Right lobe of liver (tissue), 6 donors: ENCODE results near the gene EARS2. TPM values are rescaled to one million over a fixed set of nuclear protein-coding genes. Genes with fewer than 3 reads are reported as not detected.
A peak's percentile ranks its signal among the peaks of the same experiment; 100 is the strongest.

ENCODE experiments used
- ATAC-seq, 4 donors: fragments of 200-7000 bp; cut with Tn5 transposase; one replicate each; pipeline ENCODE4 v1.9.1; 2020; ENCODE audit warnings: mild to moderate bottlenecking in 4 of 4, moderate library complexity in 4 of 4
- DNase-seq, 3 donors: peaks; one replicate each; pipeline ENCODE4 v3.0.0-alpha.2; 2020
- H3K27ac ChIP-seq, 3 donors: fragments of 200-600 bp; one replicate each; pipeline ENCODE4 v1.8.0; 2022
- H3K27me3 ChIP-seq, 2 donors: fragments of 200-600 bp; one replicate each; pipeline ENCODE4 v1.8.0; 2022
- H3K36me3 ChIP-seq, 4 donors: fragments of 200-600 bp; sonication (generic) in 1 of 4; one replicate each; pipeline versions ENCODE4 v1.5.1 to v1.8.0; 2017 to 2022; ENCODE audit warnings: control low read depth in 1 of 4
- H3K4me1 ChIP-seq, 4 donors: fragments of 200-600 bp; sonication (generic) in 1 of 4; one replicate each; pipeline versions ENCODE4 v1.5.1 to v1.8.0; 2017 to 2022; ENCODE audit warnings: control low read depth in 1 of 4
- H3K4me3 ChIP-seq, 3 donors: fragments of 200-600 bp; one replicate each; pipeline ENCODE4 v1.8.0; 2022
- H3K9me3 ChIP-seq, 4 donors: fragments of 200-600 bp; sonication (generic) in 1 of 4; one replicate each; pipeline versions ENCODE4 v1.5.1 to v1.8.0; 2017 to 2022; ENCODE audit warnings: control low read depth in 1 of 4
- POLR2A ChIP-seq: fragments of 450-650 bp; IDR thresholded peaks from one replicate; pipeline ENCODE4 v1.6.1; 2017; ENCODE audit warnings: antibody characterized with exemption, mild to moderate bottlenecking
- WGBS: methylation state at CpG from one replicate; pipeline ENCODE4 v1.1.6; 2018; ENCODE audit warnings: low coverage, low lambda C conversion rate; ENCODE audit not compliant: insufficient coverage; ENCODE audit errors: missing lambda C conversion rate; 5-methylcytosine and 5-hydroxymethylcytosine counted together
- intact Hi-C, 2 donors: fragments of 100-400 bp; cut with DNase I; formaldehyde crosslinking; loops; one replicate each; pipeline versions ENCODE4 v1.11.2 to v1.14.1; 2022
- total RNA-seq, 6 experiments: library from RNA; depleted of rRNA in 2 of 6; stranded (reverse); fragments of >200 nt in 2 of 6; fragmentation: NEBNext Ultra II Directional in 3 of 6; extraction: Animal tissue kit (Norgen Biotek cat#: 25700) in 3 of 6; gene quantifications; one replicate each; pipeline versions ENCODE4 v1.1.0 to v1.2.4, GENCODE V29; 2016 to 2023
- TF ChIP-seq, protein P1 (sequence below), 4 donors: fragments of 200-600 bp in 3 of 4; fragments of 450-650 bp in 1 of 4; IDR thresholded peaks; one replicate each; pipeline versions ENCODE4 v1.5.1 to v1.8.0; 2016 to 2022; ENCODE audit warnings: antibody characterized with exemption in 4 of 4, mild to moderate bottlenecking in 2 of 4
- donor health status: DM: no; HTN: yes; CAD: no.
- donor health status: DM: no; HTN: no; CAD: no.
- donor health status: DM: no; HTN: no; CAD: no.
- donor health status: DM: no; HTN: yes; CAD: no.
- donor health status: DM: no; HTN: yes; CAD: no.

EARS2 gene
- total RNA-seq, 6 experiments from 2014 or later = 14.9 to 47.7 (median 15.9) TPM

DNA sequence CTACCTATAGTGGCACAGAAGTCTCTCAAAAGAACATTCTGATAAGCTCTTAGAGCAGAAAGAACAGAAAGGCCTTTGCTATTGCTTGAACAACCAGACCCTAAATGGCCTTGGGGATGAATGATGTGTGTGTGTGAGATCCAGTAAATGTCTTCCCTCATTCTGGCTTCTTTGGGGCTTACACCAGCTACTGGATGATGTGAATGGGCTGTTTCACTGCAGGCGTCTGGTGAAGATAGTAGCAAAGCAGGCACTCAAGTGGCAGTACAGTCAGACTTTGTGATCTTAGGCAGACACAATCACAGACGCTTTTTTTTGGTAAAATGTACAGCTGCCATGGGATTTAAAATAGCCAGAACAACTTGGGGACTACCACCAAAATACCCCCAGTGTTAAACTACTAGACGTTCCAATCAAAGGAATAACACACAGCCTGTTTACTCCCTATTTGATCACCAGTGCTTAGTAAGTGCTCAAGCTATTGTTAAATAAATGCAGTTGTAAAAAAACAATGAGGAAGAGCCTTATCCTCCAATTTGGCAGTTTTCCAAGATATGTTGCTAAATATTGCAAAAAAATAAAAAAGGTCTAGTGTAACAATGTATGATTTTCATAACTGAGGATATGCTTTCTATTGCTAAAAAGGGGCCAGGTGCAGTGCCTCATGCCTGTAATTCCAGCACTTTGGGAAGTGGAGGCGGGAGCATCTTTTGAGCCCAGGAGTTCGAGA lies 21.1 kb upstream of the EARS2 start:
- H3K9me3 ChIP-seq = no peaks in the 10 kb centered on the region
- no peaks in the 10 kb centered on the region for H3K27me3 ChIP-seq
- no peak overlapping the region for H3K27ac ChIP-seq
- no peak for TF ChIP-seq POLR2A
- TF ChIP-seq, protein P1, sequence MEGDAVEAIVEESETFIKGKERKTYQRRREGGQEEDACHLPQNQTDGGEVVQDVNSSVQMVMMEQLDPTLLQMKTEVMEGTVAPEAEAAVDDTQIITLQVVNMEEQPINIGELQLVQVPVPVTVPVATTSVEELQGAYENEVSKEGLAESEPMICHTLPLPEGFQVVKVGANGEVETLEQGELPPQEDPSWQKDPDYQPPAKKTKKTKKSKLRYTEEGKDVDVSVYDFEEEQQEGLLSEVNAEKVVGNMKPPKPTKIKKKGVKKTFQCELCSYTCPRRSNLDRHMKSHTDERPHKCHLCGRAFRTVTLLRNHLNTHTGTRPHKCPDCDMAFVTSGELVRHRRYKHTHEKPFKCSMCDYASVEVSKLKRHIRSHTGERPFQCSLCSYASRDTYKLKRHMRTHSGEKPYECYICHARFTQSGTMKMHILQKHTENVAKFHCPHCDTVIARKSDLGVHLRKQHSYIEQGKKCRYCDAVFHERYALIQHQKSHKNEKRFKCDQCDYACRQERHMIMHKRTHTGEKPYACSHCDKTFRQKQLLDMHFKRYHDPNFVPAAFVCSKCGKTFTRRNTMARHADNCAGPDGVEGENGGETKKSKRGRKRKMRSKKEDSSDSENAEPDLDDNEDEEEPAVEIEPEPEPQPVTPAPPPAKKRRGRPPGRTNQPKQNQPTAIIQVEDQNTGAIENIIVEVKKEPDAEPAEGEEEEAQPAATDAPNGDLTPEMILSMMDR (IDR thresholded peaks at IDR 0.05) = no peak
- peaks cover 0 to 32% (median 9%) of the 10 kb centered on the region in 4 donors for H3K36me3 ChIP-seq
- H3K4me3 ChIP-seq = no peak overlapping the region
- DNase-seq (no peak), ATAC-seq (peak in 1 of 4 donors; percentile 47)
- H3K4me1 ChIP-seq = no peaks in the 10 kb centered on the region
- WGBS = 73% methylated on average over 5 of the region's 5 CpGs
- intact Hi-C loops = no loop called here

GRCh38 chr16:23577493-23577892 lies 20.3 kb upstream of the EARS2 start:
- ATAC-seq (peak in 1 of 4 donors; percentile 9), DNase-seq (no peak)
- TF ChIP-seq, protein P1 (IDR thresholded peaks at IDR 0.05) = no peak
- TF ChIP-seq POLR2A = no peak
- 83% methylated on average over 1 of the region's 2 CpGs for WGBS
- peaks cover 0 to 32% (median 9%) of the 10 kb centered on the region in 4 donors for H3K36me3 ChIP-seq
- H3K27ac ChIP-seq = no peak overlapping the region
- H3K9me3 ChIP-seq = no peaks in the 10 kb centered on the region
- no peaks in the 10 kb centered on the region for H3K4me1 ChIP-seq
- intact Hi-C loops = no loop called here
- no peaks in the 10 kb centered on the region for H3K27me3 ChIP-seq
- H3K4me3 ChIP-seq = no peak overlapping the region

GRCh38 chr16:23575834-23576233 lies 18.7 kb upstream of the EARS2 start:
- Histone ChIP-seq H3K4me3 (no peak overlapping the region), H3K4me1 (no peaks in the 10 kb centered on the region), H3K36me3 (peaks cover 0 to 30% (median 10%) of the 10 kb centered on the region in 4 donors), H3K9me3 (no peaks in the 10 kb centered on the region), H3K27me3 (no peaks in the 10 kb centered on the region), H3K27ac (no peak overlapping the region)
- ATAC-seq = no peak
- WGBS = 91% methylated on average over 2 of the region's 3 CpGs
- no peak for DNase-seq
- intact Hi-C loops = no loop called here
- TF ChIP-seq, protein P1 (IDR thresholded peaks at IDR 0.05) = no peak
- TF ChIP-seq POLR2A = no peak

DNA sequence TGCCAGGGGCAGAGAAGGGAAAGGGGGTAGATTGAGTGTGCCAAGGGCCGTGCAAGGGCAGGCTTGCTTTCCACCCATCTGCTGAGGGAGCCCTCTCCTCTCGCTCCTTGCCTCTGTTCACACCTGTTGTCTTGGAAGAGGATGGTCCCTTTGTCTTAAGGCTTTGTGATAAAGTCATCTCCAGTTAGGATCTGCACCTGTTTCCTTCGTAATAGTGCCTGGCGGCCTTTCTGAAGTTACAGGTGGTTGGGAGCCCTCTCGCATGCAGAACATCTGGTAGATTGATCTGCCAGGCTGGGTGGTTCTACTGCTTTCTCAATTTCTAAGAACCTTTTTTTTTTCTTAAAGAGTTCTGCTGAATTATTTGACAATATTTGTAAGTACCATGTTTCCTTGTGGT lies 16.7 kb upstream of the EARS2 start:
- H3K36me3 ChIP-seq = peaks cover 0 to 39% (median 11%) of the 10 kb centered on the region in 4 donors
- no peak overlapping the region for H3K4me3 ChIP-seq
- H3K27ac ChIP-seq = no peak overlapping the region
- WGBS = 83% methylated on average over 4 of the region's 5 CpGs
- intact Hi-C loops = no loop called here
- no peaks in the 10 kb centered on the region for H3K27me3 ChIP-seq
- TF ChIP-seq, protein P1 (IDR thresholded peaks at IDR 0.05) = no peak
- no peak for TF ChIP-seq POLR2A
- no peak for ATAC-seq
- no peaks in the 10 kb centered on the region for H3K4me1 ChIP-seq
- DNase-seq = no peak
- no peaks in the 10 kb centered on the region for H3K9me3 ChIP-seq
